Fibroblast of skin of left biceps (primary cell): Measurements from ENCODE around the gene GORAB.

ENCODE experiments used
- DNase-seq, 2 experiments: peaks; one replicate each; pipeline ENCODE4 v3.0.0-alpha.2; 2013; ENCODE audit warnings: low read depth in 2 of 2

GORAB gene

GRCh38 chr1:170538687-170539086, 6.7 kb downstream of the GORAB start:
- no peak for DNase-seq

DNA sequence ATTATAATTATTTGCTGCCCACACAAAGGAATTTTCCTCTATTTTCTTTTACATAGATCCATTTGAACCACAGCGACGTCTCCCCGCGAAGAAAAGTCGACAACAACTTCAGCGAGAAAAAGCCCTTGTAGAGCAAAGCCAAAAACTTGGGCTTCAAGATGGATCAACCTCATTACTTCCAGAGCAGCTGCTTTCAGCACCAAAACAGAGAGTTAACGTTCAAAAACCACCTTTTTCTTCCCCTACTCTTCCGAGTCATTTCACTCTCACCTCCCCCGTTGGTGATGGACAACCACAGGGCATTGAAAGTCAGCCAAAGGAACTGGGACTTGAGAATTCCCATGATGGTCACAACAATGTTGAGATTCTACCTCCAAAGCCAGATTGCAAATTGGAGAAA, 7.2 kb downstream of the GORAB start:
- no peak for DNase-seq

DNA sequence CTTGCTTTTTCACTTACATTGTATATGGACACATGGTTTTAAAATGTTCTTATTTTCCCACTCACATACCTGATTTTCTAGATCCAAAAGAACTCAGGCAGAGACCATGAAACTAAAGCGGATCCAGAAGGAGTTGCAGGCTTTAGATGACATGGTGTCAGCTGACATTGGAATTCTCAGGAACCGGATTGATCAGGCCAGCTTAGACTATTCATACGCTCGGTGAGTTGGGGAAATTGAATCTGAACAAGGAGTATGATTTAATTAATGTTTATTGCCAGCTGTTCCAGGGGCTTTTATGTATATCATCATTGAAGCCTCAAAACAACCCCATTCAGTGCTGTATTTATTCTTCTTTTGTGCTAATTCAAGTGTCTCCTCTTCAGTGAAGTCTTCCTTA, 12.7 kb downstream of the GORAB start:
- no peak for DNase-seq

- DNase-seq, result peak; percentile 79 to 85
These were observed 13.5 kb downstream of the GORAB start for GRCh38 chr1:170545476-170545875.

GRCh38 chr1:170547255-170547654, 15.3 kb downstream of the GORAB start:
- no peak for DNase-seq

GRCh38 chr1:170548497-170548896, 16.5 kb downstream of the GORAB start:
- no peak for DNase-seq

GRCh38 chr1:170555370-170555769, 23.4 kb downstream of the GORAB start:
- peak in 1 of 2 experiments; percentile 13 for DNase-seq

- DNase-seq, result no peak
These were observed 25.0 kb downstream of the GORAB start for GRCh38 chr1:170556917-170557316.

GRCh38 chr1:170558731-170559130, 26.8 kb downstream of the GORAB start:
- DNase-seq, result no peak

- DNase-seq, result no peak
These were observed 27.2 kb downstream of the GORAB start for GRCh38 chr1:170559166-170559565.

DNA sequence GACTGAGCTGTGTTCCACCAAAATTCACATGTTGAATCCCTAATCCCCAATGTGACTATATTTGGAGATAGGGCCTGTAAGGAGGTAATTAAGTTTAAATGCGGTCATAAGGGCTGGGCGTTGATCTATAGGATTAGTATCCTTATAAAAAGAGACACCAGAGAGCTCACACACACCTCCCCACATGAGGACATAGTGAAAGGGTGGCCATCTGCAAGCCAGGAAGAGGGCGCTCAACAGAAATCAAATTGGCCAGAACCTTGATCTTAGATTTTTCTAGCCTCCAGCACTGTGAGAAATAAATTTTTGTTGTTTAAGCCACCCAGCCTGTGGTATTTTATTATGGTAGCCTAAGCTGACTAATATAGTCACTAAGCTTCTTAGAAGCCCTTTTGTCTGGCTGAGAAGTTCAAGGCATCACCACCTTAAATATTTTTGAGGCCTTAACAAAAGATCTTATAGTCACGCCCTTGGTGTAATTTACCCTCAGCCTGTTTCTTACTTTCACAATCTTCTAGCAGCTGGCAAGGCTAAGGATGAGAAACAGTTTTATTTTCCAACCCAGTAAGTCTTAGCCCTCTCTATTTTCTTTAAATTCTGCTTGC, 28.8 kb downstream of the GORAB start:
- no peak for DNase-seq

DNA sequence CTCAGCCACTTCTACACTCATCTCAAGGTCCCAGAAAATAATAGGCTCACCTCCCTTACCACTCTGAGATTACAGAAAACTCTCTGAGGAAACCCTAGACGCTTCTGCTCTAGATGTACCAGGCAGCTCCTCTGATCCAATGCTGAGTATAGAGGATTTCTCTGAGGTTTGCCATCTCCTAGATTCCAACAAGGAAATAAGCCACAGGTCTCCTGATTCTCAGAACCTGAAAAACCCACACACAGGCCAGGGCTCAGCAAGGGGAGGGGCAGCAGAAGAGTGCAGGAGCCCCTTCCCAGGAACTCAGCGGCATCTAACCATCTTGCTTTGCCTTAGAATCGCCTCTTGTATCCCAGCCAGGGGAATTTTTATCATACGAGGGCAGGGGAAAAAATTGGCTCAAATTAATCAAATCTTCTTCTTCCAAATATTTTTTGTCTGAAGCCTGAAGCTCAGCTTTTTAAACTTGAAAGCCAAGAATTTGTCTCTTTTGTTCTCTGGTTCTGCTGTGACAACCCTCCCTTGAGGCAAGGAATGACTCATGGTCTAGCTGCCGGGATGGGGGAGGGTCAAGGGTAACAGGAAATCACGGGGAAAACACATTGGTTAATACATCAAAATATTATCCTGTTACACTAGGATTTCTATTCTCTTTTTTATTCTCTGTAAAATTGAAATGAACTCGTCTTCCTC, 30.8 kb downstream of the GORAB start:
- DNase-seq, result peak; percentile 65 to 77

- DNase-seq, result no peak
These were observed 35.2 kb downstream of the GORAB start for GRCh38 chr1:170567214-170567613.

DNA sequence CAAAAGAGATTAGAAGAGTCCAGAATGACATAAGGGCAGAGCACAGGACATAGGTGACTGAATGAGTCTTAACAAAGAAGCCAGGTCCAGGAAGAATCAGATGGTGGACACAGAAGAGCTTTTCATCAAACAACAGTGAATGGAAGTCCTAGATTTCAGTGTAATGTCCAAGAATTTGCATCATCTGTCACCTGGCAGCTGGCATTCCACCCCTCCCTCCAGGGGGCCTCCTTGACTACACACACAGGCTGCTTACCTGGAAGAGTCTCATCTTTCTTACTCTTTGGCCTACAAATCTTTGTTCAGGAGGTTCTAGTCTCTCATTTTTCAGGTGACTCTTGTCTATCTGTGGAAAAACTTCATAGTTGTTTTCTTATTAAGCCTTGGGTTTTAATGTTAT, 36.2 kb downstream of the GORAB start:
- no peak for DNase-seq

DNA sequence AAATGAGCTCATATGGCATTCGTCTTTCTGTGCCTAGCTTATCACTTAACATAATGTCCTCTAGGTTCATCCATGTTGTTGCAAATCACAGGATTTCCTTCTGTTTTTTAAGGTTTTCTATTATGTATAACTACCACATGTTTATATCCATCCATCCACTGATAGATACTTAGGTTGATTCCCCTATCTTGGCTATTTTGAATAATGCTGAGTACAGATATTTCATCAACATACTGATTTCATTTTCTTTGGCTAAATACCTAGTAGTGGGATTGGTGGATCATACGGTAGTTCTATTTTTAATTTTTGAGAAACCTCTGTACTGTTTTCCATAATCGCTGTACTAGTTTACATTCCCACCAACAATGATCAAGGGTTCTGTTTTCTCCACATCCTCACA, 45.0 kb downstream of the GORAB start:
- no peak for DNase-seq

- DNase-seq, result no peak
These were observed 46.4 kb downstream of the GORAB start for GRCh38 chr1:170578359-170578758.

DNA sequence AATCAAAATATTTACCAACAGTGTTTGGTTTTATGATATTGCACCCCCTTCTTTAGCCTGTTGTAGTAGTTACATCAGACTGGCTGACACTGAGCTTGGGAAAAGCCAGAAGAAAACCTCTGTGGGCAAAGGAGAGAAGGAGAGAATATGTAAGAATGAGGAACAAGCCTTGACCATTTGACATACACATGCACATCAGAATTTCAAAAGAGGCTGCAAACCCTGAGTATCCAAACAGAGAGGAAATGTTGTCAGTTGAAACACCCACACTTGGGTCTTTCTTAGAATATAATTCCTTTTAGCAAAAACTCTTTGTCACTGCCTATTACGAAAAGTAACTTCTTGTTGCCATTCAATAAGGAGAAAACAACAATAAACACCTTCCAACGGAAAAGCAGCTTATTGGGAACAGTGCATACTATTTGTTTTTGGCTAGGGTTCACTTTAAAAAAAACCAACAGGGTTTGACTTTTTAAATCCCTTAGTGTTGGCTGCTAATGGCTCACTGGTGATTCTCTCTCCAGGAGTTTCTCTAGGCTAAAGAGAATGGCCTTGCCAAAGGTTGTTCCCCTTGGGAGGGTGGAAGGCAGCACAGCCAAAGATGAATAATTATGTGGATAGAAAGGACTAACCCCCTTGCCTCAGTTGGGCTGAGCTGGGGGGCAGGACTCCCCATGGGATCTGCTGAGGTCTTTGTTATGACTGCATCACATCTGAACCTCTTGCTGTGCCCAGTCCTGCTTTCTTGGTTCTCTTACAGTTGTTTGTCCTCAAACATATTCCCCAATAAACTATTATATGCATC, 48.9 kb downstream of the GORAB start:
- DNase-seq, result no peak

- no peak for DNase-seq
These were observed 51.2 kb downstream of the GORAB start for GRCh38 chr1:170583186-170583585.

GRCh38 chr1:170586321-170587252, 54.6 kb downstream of the GORAB start:
- DNase-seq, result peak; percentile 86 to 87

GRCh38 chr1:170587253-170587593, 55.3 kb downstream of the GORAB start:
- no peak for DNase-seq

GRCh38 chr1:170590921-170591705, 59.1 kb downstream of the GORAB start:
- no peak for DNase-seq
